Renal cortex interstitium (tissue), 11 donors: ENCODE results near the gene PAQR5. TPM values are rescaled to one million over a fixed set of nuclear protein-coding genes. Genes with fewer than 3 reads are reported as not detected.
"Not testable (repeated sequence)": the region's sequence is repeated elsewhere in the genome, so short reads cannot be mapped to it uniquely, and the experiment has no call there.

Experiments
- DNase-seq, 11 donors: peaks; one replicate each; pipeline ENCODE4 v3.0.0-alpha.2; 2013; ENCODE audit warnings: low read depth in 9 of 11, low spot score in 4 of 11; ENCODE audit errors: extremely low read depth in 1 of 11
- polyA plus RNA-seq, 3 donors: library from polyadenylated mRNA; unstranded; fragments of 120-200 nt; gene quantifications; one replicate each; pipeline ENCODE4 v1.2.1, GENCODE V29; 2013; ENCODE audit not compliant: insufficient read length in 3 of 3

The PAQR5 gene
- polyA plus RNA-seq, 3 donors, result 24.9 to 36.2 (median 27.0) TPM

DNA sequence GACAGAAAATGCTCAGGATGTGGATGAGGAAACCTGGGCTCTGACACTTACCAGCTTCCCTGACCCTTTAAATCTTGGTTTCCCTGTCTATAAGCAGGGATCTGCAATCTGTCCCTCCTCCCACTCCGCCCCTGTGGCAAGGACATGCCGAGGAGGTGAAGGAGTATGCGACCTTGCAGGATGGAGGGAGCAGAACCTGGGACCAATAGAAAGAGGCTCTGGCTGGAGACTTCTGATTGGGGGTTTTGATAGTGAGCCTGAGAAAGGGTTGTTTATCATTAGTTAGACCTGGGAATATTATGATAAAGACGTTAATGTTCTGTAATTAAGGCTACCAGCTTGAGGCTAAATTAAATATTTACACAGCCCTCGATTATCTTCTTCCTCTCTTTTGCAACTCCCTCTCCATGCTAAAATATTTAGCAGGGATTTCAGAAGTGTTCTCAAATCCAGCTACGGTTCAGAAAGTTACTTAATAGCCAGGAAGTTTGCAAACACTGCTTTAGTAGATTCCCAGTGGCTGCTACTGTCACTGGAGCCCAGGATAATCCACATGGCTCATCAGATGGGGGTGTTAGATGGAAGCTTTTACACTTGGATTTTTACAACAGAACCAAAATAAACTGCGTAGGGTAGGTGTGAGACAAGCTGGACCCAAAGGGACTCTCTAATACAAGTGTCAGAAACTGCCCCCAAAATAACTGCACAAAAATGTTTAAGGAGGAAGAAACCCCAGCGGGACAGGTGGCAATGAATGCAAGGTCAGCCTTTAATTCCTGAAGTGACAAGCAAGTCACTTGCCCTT, 9.2 kb upstream of the PAQR5 start:
- DNase-seq, result no peak

- DNase-seq, result no peak
Measured at GRCh38 chr15:69290346-69291164, 8.2 kb upstream of the PAQR5 start.

- DNase-seq, result not testable (repeated sequence)
Measured at GRCh38 chr15:69291651-69292050, 7.1 kb upstream of the PAQR5 start.

DNA sequence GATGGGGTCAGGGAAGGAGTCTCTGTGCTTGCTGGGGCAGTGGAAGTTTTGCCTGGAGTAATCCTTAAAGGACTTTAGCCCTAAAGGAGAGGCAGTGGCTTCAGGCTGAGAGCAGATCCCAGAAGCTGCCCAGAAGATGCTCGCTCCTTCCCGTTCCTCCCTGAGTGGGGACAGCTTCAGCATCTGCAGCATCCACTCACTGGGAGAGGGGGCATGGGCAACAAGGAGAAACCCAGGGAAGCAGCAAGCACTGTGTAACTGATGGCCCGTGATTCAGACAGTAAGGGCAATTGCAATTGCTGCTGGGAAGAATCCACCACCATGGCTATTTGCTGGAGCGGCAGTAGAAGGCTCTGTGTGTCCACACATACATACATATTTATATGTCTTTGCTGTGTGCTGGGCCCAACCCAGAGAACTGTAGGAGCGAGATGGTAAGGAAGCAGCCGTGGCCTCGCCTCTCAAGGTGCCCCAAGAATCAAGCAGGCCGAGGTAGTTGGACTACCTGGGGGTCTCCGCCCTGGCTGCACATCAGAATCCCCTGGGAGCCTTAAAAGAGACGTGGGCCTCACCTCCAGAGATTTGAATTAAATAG, 5.8 kb upstream of the PAQR5 start:
- DNase-seq, result no peak

GRCh38 chr15:69293741-69294615, 4.7 kb upstream of the PAQR5 start:
- DNase-seq, result no peak

- DNase-seq, result no peak
Measured at GRCh38 chr15:69296606-69297005, 2.1 kb upstream of the PAQR5 start.

GRCh38 chr15:69297642-69298353, 914 bp upstream of the PAQR5 start:
- DNase-seq, result no peak

DNA sequence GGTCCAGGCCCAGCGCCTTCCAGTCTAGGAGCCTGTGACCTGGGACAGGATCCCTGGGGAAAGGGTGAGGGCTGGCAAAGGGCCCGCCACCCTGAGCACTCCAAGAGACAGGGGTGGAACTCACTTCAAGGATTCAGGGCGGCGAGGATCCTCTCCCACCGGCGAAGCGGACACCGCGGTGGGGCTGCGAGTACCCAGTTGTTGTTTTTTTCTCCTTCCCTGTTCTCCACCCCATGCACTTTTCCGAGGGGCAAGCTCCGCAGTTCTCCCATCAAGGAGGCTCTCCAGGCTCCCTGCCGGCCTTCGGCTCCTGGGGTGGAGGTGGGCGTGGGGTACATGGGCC, 387 bp upstream of the PAQR5 start:
- no peak for DNase-seq

GRCh38 chr15:69299451-69299886, 757 bp downstream of the PAQR5 start:
- DNase-seq, result no peak

GRCh38 chr15:69299943-69300588, 1.4 kb downstream of the PAQR5 start:
- DNase-seq, result no peak

DNA sequence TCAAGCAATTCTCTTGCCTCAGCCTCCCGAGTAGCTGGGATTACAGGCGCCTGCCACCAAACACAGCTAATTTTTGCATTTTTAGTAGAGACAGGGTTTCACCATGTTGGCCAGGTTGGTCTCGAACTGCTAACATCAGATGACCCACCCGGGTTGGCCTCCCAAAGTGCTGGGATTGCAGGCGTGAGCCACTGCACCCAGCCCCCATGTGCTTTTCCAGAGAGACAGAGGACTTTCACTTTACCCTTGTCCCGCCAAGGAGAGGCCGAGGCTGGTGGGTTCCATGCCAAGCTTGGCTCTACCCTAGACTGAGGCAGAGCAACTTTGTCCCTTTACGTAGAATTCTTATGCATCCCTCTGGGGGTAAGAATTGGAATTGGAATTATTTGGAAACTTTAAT, 2.4 kb downstream of the PAQR5 start:
- not testable (repeated sequence) for DNase-seq

DNA sequence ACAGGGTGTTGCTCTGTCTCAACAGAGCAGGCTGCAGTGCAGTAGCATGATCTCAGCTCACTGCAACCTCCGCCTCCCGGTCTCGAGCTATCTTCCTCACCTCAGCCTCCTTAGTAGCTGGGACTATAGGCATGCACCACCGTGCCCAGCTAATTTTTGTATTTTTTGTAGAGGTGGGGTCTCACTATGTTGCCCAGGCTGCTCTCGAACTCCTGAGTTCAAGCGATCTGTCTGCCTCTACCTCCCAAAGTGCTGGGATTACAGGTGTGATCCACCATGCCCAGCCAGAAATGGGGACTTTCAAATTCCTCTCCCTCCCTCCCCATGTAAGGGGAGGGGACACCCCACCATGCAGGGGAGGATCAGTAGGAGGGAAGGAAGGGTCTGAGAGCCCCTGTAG, 3.4 kb downstream of the PAQR5 start:
- not testable (repeated sequence) for DNase-seq

GRCh38 chr15:69302929-69303328, 4.2 kb downstream of the PAQR5 start:
- DNase-seq, result no peak

- no peak for DNase-seq
Measured at GRCh38 chr15:69303337-69304181, 4.8 kb downstream of the PAQR5 start.

DNA sequence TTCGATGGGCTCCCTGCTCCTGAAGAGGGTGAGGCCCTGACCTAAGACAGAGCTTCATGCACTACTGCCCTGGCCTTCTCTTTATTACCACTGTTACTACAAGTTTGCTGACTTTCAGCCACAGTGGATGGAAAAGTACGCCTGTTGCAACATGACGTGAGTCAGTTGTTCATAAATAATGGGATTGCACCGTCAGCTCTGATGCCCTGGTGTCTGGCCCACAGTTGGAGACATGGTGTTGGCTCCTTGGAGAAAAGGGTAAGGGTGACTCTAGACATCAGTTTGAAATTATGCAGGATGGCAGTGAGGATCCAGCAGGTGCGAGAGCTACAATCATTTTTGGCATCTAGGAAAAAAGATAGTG, 5.5 kb downstream of the PAQR5 start:
- no peak for DNase-seq

DNA sequence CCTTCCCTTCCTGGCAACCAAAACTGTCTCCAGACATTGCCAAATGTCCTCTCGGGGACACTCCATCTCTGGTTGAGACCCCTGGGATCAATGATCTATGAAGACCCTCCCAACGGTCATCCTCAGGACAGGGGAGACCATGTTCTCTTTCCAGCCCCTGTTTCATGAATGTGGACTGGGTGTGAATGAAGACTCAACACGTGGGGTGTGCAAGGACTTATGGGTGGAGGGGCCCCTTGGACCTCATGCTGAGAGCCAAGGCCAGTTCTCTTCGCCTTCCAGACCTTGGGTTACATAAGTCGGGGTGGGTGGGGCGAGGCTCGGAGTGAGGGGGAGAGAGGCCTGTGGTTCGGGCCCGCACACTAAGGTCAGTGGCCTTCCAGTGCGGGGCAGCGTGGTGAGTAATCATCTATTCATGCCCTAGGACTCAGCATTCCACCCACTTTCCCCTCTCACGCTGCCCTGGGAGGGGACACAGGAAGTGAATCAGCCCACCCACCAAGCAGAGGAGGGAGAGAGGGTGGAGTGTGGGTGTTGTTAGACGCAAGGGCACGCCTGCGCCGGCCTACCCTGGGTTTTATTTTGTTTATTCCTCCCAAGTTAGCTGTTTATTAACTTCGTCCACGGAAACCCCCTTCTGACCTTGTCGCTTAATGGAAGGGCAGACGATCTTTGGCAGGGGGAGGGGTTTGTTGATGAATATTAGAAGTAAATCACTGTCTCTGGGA, 6.7 kb downstream of the PAQR5 start:
- DNase-seq, result peak in 2 of 11 donors; percentile 33 to 53
